Central memory CD8-positive, alpha-beta T cell (primary cell): ENCODE measurements around the gene NRXN3.

Experiments
- ATAC-seq: fragments of 150-1000 bp; cut with Tn5 transposase; replicated peaks from 2 replicates; pipeline ENCODE4 v1.10.0; 2022; ENCODE audit warnings: mild to moderate bottlenecking, moderate FRiP score, moderate number of reproducible peaks; ENCODE audit not compliant: poor library complexity, severe bottlenecking; ENCODE audit errors: extremely low read depth
- DNase-seq, 2 donors: peaks; one replicate each; pipeline ENCODE4 v3.0.0; 2021; ENCODE audit warnings: low spot score in 2 of 2
- H3K27ac Mint-ChIP-seq: one replicate; pipeline ENCODE4 v1.8.0; 2022; ENCODE audit warnings: low read depth, mild to moderate bottlenecking, moderate library complexity, mixed read lengths
- H3K27me3 Mint-ChIP-seq: one replicate; pipeline ENCODE4 v1.8.0; 2022; ENCODE audit warnings: mixed read lengths
- H3K36me3 Mint-ChIP-seq: one replicate; pipeline ENCODE4 v1.8.0; 2022; ENCODE audit warnings: mild to moderate bottlenecking, moderate library complexity, mixed read lengths; ENCODE audit not compliant: insufficient read depth
- H3K4me1 Mint-ChIP-seq: one replicate; pipeline ENCODE4 v1.8.0; 2022; ENCODE audit warnings: mixed read lengths
- H3K4me3 Mint-ChIP-seq: one replicate; pipeline ENCODE4 v1.8.0; 2022; ENCODE audit warnings: mild to moderate bottlenecking, moderate library complexity, mixed read lengths
- H3K9me3 Mint-ChIP-seq: one replicate; pipeline ENCODE4 v1.8.0; 2022; ENCODE audit warnings: mixed read lengths

NRXN3 gene

GRCh38 chr14:79407572-79407971 is 1237.4 kb downstream of the NRXN3 start:
- no peaks in the 10 kb centered on the region for H3K9me3 Mint-ChIP-seq
- no peak for DNase-seq
- no peaks in the 10 kb centered on the region for H3K27me3 Mint-ChIP-seq
- no peaks in the 10 kb centered on the region for H3K4me1 Mint-ChIP-seq
- no peak overlapping the region for H3K4me3 Mint-ChIP-seq
- no peak for ATAC-seq
- H3K27ac Mint-ChIP-seq: no peak overlapping the region
- H3K36me3 Mint-ChIP-seq: no peaks in the 10 kb centered on the region

GRCh38 chr14:79408696-79409095 is 1238.5 kb downstream of the NRXN3 start:
- no peaks in the 10 kb centered on the region for H3K4me1 Mint-ChIP-seq
- no peak for DNase-seq
- no peak for ATAC-seq
- H3K27ac Mint-ChIP-seq: no peak overlapping the region
- no peaks in the 10 kb centered on the region for H3K27me3 Mint-ChIP-seq
- H3K36me3 Mint-ChIP-seq: no peaks in the 10 kb centered on the region
- H3K9me3 Mint-ChIP-seq: peaks cover 8% of the 10 kb centered on the region
- H3K4me3 Mint-ChIP-seq: no peak overlapping the region

GRCh38 chr14:79411403-79412174 is 1241.4 kb downstream of the NRXN3 start:
- ATAC-seq: no peak
- H3K27me3 Mint-ChIP-seq: no peaks in the 10 kb centered on the region
- no peak overlapping the region for H3K27ac Mint-ChIP-seq
- no peak overlapping the region for H3K4me3 Mint-ChIP-seq
- no peak for DNase-seq
- no peaks in the 10 kb centered on the region for H3K36me3 Mint-ChIP-seq
- H3K4me1 Mint-ChIP-seq: no peaks in the 10 kb centered on the region
- peaks cover 8% of the 10 kb centered on the region for H3K9me3 Mint-ChIP-seq

- H3K4me3 Mint-ChIP-seq: no peak overlapping the region
- no peaks in the 10 kb centered on the region for H3K36me3 Mint-ChIP-seq
- H3K27ac Mint-ChIP-seq: no peak overlapping the region
- H3K9me3 Mint-ChIP-seq: peaks cover 8% of the 10 kb centered on the region
- ATAC-seq: no peak
- no peaks in the 10 kb centered on the region for H3K27me3 Mint-ChIP-seq
- no peaks in the 10 kb centered on the region for H3K4me1 Mint-ChIP-seq
- no peak for DNase-seq
Measured at GRCh38 chr14:79412822-79413221, 1242.6 kb downstream of the NRXN3 start.

GRCh38 chr14:79413734-79414428 is 1243.7 kb downstream of the NRXN3 start:
- no peak for DNase-seq
- no peaks in the 10 kb centered on the region for H3K4me1 Mint-ChIP-seq
- peaks cover 8% of the 10 kb centered on the region for H3K9me3 Mint-ChIP-seq
- H3K27ac Mint-ChIP-seq: no peak overlapping the region
- no peak for ATAC-seq
- no peaks in the 10 kb centered on the region for H3K36me3 Mint-ChIP-seq
- H3K4me3 Mint-ChIP-seq: no peak overlapping the region
- H3K27me3 Mint-ChIP-seq: no peaks in the 10 kb centered on the region

GRCh38 chr14:79415726-79416125 is 1245.6 kb downstream of the NRXN3 start:
- DNase-seq: no peak
- ATAC-seq: no peak
- no peaks in the 10 kb centered on the region for H3K4me1 Mint-ChIP-seq

GRCh38 chr14:79417961-79418360 is 1247.8 kb downstream of the NRXN3 start:
- Mint-ChIP-seq H3K4me3 (no peak overlapping the region), H3K36me3 (no peaks in the 10 kb centered on the region), H3K9me3 (peaks cover 11% of the 10 kb centered on the region), H3K4me1 (no peaks in the 10 kb centered on the region), H3K27me3 (no peaks in the 10 kb centered on the region), H3K27ac (no peak overlapping the region)
- ATAC-seq (no peak), DNase-seq (no peak)

More at GRCh38 chr14:79415726-79416125, 1245.6 kb downstream of the NRXN3 start:
- H3K4me3 Mint-ChIP-seq: no peak overlapping the region
- H3K27me3 Mint-ChIP-seq: no peaks in the 10 kb centered on the region
- H3K36me3 Mint-ChIP-seq: no peaks in the 10 kb centered on the region
- no peak overlapping the region for H3K27ac Mint-ChIP-seq
- H3K9me3 Mint-ChIP-seq: peaks cover 13% of the 10 kb centered on the region

- Mint-ChIP-seq H3K36me3 (no peaks in the 10 kb centered on the region), H3K4me1 (no peaks in the 10 kb centered on the region), H3K4me3 (no peak overlapping the region), H3K9me3 (peaks cover 5% of the 10 kb centered on the region), H3K27ac (no peak overlapping the region), H3K27me3 (no peaks in the 10 kb centered on the region)
- no peak for ATAC-seq
- no peak for DNase-seq
Measured at GRCh38 chr14:79418649-79419415, 1248.7 kb downstream of the NRXN3 start.

- no peaks in the 10 kb centered on the region for H3K36me3 Mint-ChIP-seq
- no peak for ATAC-seq
- H3K27me3 Mint-ChIP-seq: no peaks in the 10 kb centered on the region
- no peak for DNase-seq
- no peak overlapping the region for H3K4me3 Mint-ChIP-seq
- H3K9me3 Mint-ChIP-seq: peaks cover 5% of the 10 kb centered on the region
- H3K27ac Mint-ChIP-seq: no peak overlapping the region
- H3K4me1 Mint-ChIP-seq: no peaks in the 10 kb centered on the region
Measured at GRCh38 chr14:79419571-79420327, 1249.6 kb downstream of the NRXN3 start.

- Mint-ChIP-seq H3K9me3 (peaks cover 5% of the 10 kb centered on the region), H3K4me3 (no peak overlapping the region), H3K27ac (no peak overlapping the region), H3K4me1 (no peaks in the 10 kb centered on the region), H3K27me3 (no peaks in the 10 kb centered on the region), H3K36me3 (no peaks in the 10 kb centered on the region)
- DNase-seq: no peak
- no peak for ATAC-seq
Measured at GRCh38 chr14:79420725-79421124, 1250.6 kb downstream of the NRXN3 start.

- Mint-ChIP-seq H3K4me1 (no peaks in the 10 kb centered on the region), H3K9me3 (peaks cover 5% of the 10 kb centered on the region), H3K27me3 (no peaks in the 10 kb centered on the region), H3K27ac (no peak overlapping the region), H3K4me3 (no peak overlapping the region), H3K36me3 (no peaks in the 10 kb centered on the region)
- no peak for DNase-seq
- no peak for ATAC-seq
Measured at GRCh38 chr14:79421811-79422210, 1251.6 kb downstream of the NRXN3 start.

- no peaks in the 10 kb centered on the region for H3K4me1 Mint-ChIP-seq
- H3K27me3 Mint-ChIP-seq: no peaks in the 10 kb centered on the region
- ATAC-seq (no peak), DNase-seq (no peak)
- H3K4me3 Mint-ChIP-seq: no peak overlapping the region
- no peak overlapping the region for H3K27ac Mint-ChIP-seq
- H3K36me3 Mint-ChIP-seq: no peaks in the 10 kb centered on the region
- H3K9me3 Mint-ChIP-seq: peaks cover 2% of the 10 kb centered on the region
Measured at GRCh38 chr14:79424462-79424861, 1254.3 kb downstream of the NRXN3 start.
